ENCODE results near the gene PYDC1. TPM values are rescaled to one million over a fixed set of nuclear protein-coding genes. Genes with fewer than 3 reads are reported as not detected.
"Not testable (repeated sequence)": the region's sequence is repeated elsewhere in the genome, so short reads cannot be mapped to it uniquely, and the experiment has no call there.

PYDC1 gene
- total and polyA plus RNA-seq, 2 donors (not counting 1 experiment from before 2014, with no cell fraction given): not detected

DNA sequence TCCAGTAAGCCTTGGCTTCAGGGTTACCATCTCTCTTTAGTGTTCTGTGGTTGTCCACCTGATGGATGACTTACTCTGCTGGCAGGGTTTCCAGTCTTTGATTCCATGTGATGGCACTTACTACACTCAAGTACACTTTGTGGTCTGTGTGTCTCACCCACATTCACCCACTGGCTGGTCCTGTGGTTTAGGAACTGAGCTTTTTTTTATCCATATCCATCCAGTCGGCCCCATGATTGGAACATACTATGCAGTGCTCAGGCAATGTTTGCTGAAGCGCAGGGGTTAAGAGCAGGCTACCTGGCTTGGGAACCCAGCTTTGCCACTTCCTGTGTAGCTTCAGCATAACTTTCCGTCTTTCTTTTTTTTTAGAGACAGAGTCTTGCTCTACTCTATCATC lies 39.8 kb downstream of the PYDC1 start:
- H3K9me3 ChIP-seq (ENCODE audit: control insufficient read depth, insufficient read depth, low read depth, low read length): no peaks in the 10 kb centered on the region
- H4K20me1 ChIP-seq (ENCODE audit: control insufficient read depth, extremely low read depth, insufficient read depth, low read length): no peaks in the 10 kb centered on the region
- H3K4me1 ChIP-seq (ENCODE audit: control insufficient read depth, extremely low read depth, insufficient read depth, low read length): peaks cover 3% of the 10 kb centered on the region
- H3K36me3 ChIP-seq (ENCODE audit: control insufficient read depth, insufficient read depth, low read length): no peaks in the 10 kb centered on the region
- no peak for TF ChIP-seq EZH2 (IDR thresholded peaks at IDR 0.05; ENCODE audit: low read length, missing control alignments)
- TF ChIP-seq, protein P1, sequence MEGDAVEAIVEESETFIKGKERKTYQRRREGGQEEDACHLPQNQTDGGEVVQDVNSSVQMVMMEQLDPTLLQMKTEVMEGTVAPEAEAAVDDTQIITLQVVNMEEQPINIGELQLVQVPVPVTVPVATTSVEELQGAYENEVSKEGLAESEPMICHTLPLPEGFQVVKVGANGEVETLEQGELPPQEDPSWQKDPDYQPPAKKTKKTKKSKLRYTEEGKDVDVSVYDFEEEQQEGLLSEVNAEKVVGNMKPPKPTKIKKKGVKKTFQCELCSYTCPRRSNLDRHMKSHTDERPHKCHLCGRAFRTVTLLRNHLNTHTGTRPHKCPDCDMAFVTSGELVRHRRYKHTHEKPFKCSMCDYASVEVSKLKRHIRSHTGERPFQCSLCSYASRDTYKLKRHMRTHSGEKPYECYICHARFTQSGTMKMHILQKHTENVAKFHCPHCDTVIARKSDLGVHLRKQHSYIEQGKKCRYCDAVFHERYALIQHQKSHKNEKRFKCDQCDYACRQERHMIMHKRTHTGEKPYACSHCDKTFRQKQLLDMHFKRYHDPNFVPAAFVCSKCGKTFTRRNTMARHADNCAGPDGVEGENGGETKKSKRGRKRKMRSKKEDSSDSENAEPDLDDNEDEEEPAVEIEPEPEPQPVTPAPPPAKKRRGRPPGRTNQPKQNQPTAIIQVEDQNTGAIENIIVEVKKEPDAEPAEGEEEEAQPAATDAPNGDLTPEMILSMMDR (conservative IDR thresholded peaks at IDR 0.05 in 1 of 2, IDR thresholded peaks at IDR 0.05 in 1 of 2; ENCODE audit: low read depth in 1 of 2, low read length in 2 of 2): no peak
- peak; percentile 31 to 89 for DNase-seq (ENCODE audit: low read depth in 2 of 2)
- H3K4me3 ChIP-seq (replicated peaks in 1 of 4; ENCODE audit: control extremely low read depth in 1 of 4, insufficient read depth in 1 of 4, low read depth in 3 of 4, low read length in 4 of 4): no peak overlapping the region
- H2AFZ ChIP-seq (ENCODE audit: low read length): no peak overlapping the region
- H3K27ac ChIP-seq (ENCODE audit: insufficient read depth, low read length): no peak overlapping the region
- no peak overlapping the region for H3K4me2 ChIP-seq (ENCODE audit: extremely low read depth, insufficient read depth, low read length)
- H3K79me2 ChIP-seq (ENCODE audit: control insufficient read depth, insufficient read depth, low read length): peaks cover 21% of the 10 kb centered on the region
- no peaks in the 10 kb centered on the region for H3K27me3 ChIP-seq (ENCODE audit: control insufficient read depth, insufficient read depth, low read length)
- H3K9ac ChIP-seq (ENCODE audit: insufficient read depth, low read length): no peak overlapping the region

DNA sequence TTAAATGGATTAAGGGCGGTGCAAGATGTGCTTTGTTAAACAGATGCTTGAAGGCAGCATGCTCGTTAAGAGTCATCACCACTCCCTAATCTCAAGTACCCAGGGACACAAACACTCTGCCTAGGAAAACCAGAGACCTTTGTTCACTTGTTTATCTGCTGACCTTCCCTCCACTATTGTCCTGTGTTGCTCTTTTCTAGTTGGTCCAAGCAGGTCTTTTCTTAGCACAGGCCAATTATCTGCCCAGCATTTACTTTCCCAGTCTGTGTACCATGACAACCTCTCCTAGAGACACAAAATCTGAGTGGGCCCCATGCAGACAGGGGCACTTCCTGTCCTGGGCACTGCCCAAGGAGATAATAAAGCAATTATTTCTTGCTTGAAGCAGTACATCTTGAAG lies 46.9 kb downstream of the PYDC1 start:
- H3K4me1 ChIP-seq (ENCODE audit: control insufficient read depth, extremely low read depth, insufficient read depth, low read length); H3K79me2 ChIP-seq (ENCODE audit: control insufficient read depth, insufficient read depth, low read length); H3K27me3 ChIP-seq (ENCODE audit: control insufficient read depth, insufficient read depth, low read length); H4K20me1 ChIP-seq (ENCODE audit: control insufficient read depth, extremely low read depth, insufficient read depth, low read length); DNase-seq (ENCODE audit: low read depth in 2 of 2); H3K4me2 ChIP-seq (ENCODE audit: extremely low read depth, insufficient read depth, low read length); H3K27ac ChIP-seq (ENCODE audit: insufficient read depth, low read length); H2AFZ ChIP-seq (ENCODE audit: low read length); H3K36me3 ChIP-seq (ENCODE audit: control insufficient read depth, insufficient read depth, low read length); H3K9me3 ChIP-seq (ENCODE audit: control insufficient read depth, insufficient read depth, low read depth, low read length); H3K4me3 ChIP-seq (replicated peaks in 1 of 4; ENCODE audit: control extremely low read depth in 1 of 4, insufficient read depth in 1 of 4, low read depth in 3 of 4, low read length in 4 of 4); H3K9ac ChIP-seq (ENCODE audit: insufficient read depth, low read length): not testable (repeated sequence)

DNA sequence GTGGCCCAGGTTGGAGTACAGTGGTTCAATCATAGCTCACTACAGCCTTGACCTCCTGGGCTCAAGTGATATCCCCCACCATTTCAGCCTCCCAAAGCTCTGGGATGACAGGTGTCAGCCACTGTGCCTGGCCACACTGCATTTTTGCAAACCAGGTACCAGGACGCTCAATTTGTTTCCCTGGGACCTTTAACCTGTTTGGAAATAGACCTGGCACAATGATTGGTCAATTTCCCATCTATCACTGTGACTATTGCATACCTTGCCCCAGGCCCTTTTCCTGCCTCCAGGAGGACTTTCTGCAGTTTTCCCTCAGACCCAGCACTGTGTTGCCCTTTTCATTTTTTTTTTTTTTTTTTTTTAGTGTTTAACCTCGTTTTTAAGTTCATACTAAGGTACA lies 48.1 kb downstream of the PYDC1 start:
- H3K9ac ChIP-seq (ENCODE audit: insufficient read depth, low read length): no peak overlapping the region
- H3K36me3 ChIP-seq (ENCODE audit: control insufficient read depth, insufficient read depth, low read length): no peaks in the 10 kb centered on the region
- H3K27me3 ChIP-seq (ENCODE audit: control insufficient read depth, insufficient read depth, low read length): no peaks in the 10 kb centered on the region
- H3K4me2 ChIP-seq (ENCODE audit: extremely low read depth, insufficient read depth, low read length): no peak overlapping the region
- no peaks in the 10 kb centered on the region for H3K79me2 ChIP-seq (ENCODE audit: control insufficient read depth, insufficient read depth, low read length)
- H3K4me3 ChIP-seq (replicated peaks in 1 of 4; ENCODE audit: control extremely low read depth in 1 of 4, insufficient read depth in 1 of 4, low read depth in 3 of 4, low read length in 4 of 4): no peak overlapping the region
- H3K4me1 ChIP-seq (ENCODE audit: control insufficient read depth, extremely low read depth, insufficient read depth, low read length): no peaks in the 10 kb centered on the region
- TF ChIP-seq, protein P1 (conservative IDR thresholded peaks at IDR 0.05 in 1 of 2, IDR thresholded peaks at IDR 0.05 in 1 of 2; ENCODE audit: low read depth in 1 of 2, low read length in 2 of 2): no peak
- no peak for TF ChIP-seq EZH2 (IDR thresholded peaks at IDR 0.05; ENCODE audit: low read length, missing control alignments)
- H3K27ac ChIP-seq (ENCODE audit: insufficient read depth, low read length): no peak overlapping the region
- no peaks in the 10 kb centered on the region for H3K9me3 ChIP-seq (ENCODE audit: control insufficient read depth, insufficient read depth, low read depth, low read length)
- no peaks in the 10 kb centered on the region for H4K20me1 ChIP-seq (ENCODE audit: control insufficient read depth, extremely low read depth, insufficient read depth, low read length)
- DNase-seq (ENCODE audit: low read depth in 2 of 2): no peak
- H2AFZ ChIP-seq (ENCODE audit: low read length): no peak overlapping the region
